Measurements from ENCODE around the gene HTT. TPM values are rescaled to one million over a fixed set of nuclear protein-coding genes. Genes with fewer than 3 reads are reported as not detected.

Gene HTT
- total RNA-seq, 4 donors from 2014 or later, result 49.6 to 155 (median 83.1) TPM

GRCh38 chr4:3183008-3183407 lies 108.5 kb downstream of the HTT start:
- Histone ChIP-seq H3K27ac (no peak overlapping the region), H3K4me3 (replicated peaks in 1 of 3) (no peak overlapping the region), H3K9me3 (no peaks in the 10 kb centered on the region), H3K27me3 (no peaks in the 10 kb centered on the region), H3K36me3 (peaks cover 32 to 41% of the 10 kb centered on the region in 2 donors), H3K4me1 (no peaks in the 10 kb centered on the region)
- TF ChIP-seq POLR2A (IDR thresholded peaks at IDR 0.05) (no peak), CTCF (IDR thresholded peaks at IDR 0.05) (no peak)
- intact Hi-C loops (cut with DNase I), result no loop called here
- no peak for DNase-seq
- 95% methylated on average over 4 of the region's 4 CpGs for WGBS, 2 donors

DNA sequence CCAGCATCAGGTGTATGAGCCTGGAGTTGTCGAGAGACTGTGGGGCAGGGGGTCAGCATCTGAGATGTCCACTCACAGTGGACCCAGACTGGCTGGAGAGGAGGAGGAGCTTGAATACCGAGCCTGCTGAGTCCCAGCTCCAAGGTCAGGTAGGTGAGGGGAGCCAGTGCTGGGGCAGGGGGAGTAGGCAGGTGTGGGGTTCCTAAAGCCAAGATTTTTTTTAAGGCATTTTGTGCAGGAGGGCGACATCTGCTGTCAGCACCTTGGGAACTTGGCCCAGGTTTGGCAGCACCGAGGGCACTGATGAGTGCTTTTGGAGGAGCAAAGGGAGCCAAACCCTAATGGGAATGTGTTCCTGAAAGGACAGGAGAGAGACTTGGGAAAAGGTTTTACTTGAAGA lies 110.2 kb downstream of the HTT start:
- Histone ChIP-seq H3K27ac (no peak overlapping the region), H3K9me3 (no peaks in the 10 kb centered on the region), H3K27me3 (no peaks in the 10 kb centered on the region), H3K4me1 (no peaks in the 10 kb centered on the region), H3K4me3 (replicated peaks in 1 of 3) (no peak overlapping the region), H3K36me3 (peaks cover 43 to 52% of the 10 kb centered on the region in 2 donors)
- TF ChIP-seq CTCF (IDR thresholded peaks at IDR 0.05), result no peak
- TF ChIP-seq POLR2A (IDR thresholded peaks at IDR 0.05), result no peak
- intact Hi-C loops (cut with DNase I), result no loop called here
- 87 to 93% methylated on average over 4 of the region's 4 CpGs for WGBS, 2 donors
- DNase-seq, result no peak

GRCh38 chr4:3186609-3187008 lies 112.1 kb downstream of the HTT start:
- H3K36me3 ChIP-seq, result peaks cover 52 to 54% of the 10 kb centered on the region in 2 donors
- no peak for TF ChIP-seq POLR2A (IDR thresholded peaks at IDR 0.05)
- no peak for TF ChIP-seq CTCF (IDR thresholded peaks at IDR 0.05)
- no peaks in the 10 kb centered on the region for H3K27me3 ChIP-seq
- H3K4me1 ChIP-seq, result no peaks in the 10 kb centered on the region
- intact Hi-C loops (cut with DNase I), result no loop called here
- no peak for DNase-seq
- 87 to 94% methylated on average over 11 of the region's 11 CpGs for WGBS, 2 donors
- no peak overlapping the region for H3K4me3 ChIP-seq (replicated peaks in 1 of 3)
- no peaks in the 10 kb centered on the region for H3K9me3 ChIP-seq
- no peak overlapping the region for H3K27ac ChIP-seq

DNA sequence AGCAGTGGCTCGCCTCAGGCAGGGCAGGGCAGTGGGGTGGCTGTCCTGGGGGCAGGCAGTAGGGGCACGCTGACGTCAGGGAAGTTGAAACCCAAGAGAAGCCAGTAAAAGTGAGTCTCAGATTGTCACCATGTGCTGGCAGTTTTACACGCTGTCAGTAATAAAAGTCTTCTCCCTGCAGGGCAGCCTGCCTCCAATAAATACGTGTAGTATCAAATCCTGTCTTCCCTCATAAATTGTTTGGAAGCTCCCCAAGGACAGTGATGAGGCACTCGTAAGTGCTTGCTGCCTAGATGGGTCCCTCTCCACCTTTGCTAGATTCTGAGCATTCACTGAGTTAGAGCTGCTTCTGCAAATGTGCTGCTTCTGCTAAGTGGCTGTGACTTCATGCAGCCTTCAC lies 113.6 kb downstream of the HTT start:
- H3K36me3 ChIP-seq, result peaks cover 37 to 40% of the 10 kb centered on the region in 2 donors
- WGBS, 2 donors, result 90 to 92% methylated on average over 5 to 6 of the region's 6 CpGs
- DNase-seq, result no peak
- intact Hi-C loops (cut with DNase I), result no loop called here
- no peak overlapping the region for H3K4me3 ChIP-seq (replicated peaks in 1 of 3)
- no peak overlapping the region for H3K27ac ChIP-seq
- H3K9me3 ChIP-seq, result no peaks in the 10 kb centered on the region
- TF ChIP-seq POLR2A (IDR thresholded peaks at IDR 0.05), result no peak
- TF ChIP-seq CTCF (IDR thresholded peaks at IDR 0.05), result no peak
- no peaks in the 10 kb centered on the region for H3K4me1 ChIP-seq
- no peaks in the 10 kb centered on the region for H3K27me3 ChIP-seq

DNA sequence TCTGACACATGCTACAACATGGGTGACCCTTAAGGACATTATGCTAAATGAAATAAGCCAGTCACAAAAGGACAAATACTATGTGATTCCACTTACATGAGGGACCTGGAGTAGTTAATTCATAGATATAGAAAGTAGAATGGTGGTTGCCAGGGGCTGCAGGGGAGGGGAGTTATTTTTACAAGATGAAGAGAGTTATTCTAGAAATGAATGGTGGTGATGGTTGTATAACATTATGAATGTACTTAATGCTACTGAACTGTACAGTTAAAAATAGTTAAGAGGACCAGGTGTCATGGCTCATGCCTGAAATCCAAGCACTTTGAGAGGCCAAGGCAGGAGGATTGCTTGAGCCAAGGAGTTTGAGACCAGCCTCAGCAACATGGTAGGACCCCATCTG lies 115.0 kb downstream of the HTT start:
- Histone ChIP-seq H3K36me3 (peaks cover 30 to 31% of the 10 kb centered on the region in 2 donors), H3K4me3 (replicated peaks in 1 of 3) (no peak overlapping the region), H3K9me3 (no peaks in the 10 kb centered on the region), H3K27me3 (no peaks in the 10 kb centered on the region), H3K27ac (no peak overlapping the region), H3K4me1 (no peaks in the 10 kb centered on the region)
- intact Hi-C loops (cut with DNase I), result no loop called here
- TF ChIP-seq CTCF (IDR thresholded peaks at IDR 0.05) (no peak), POLR2A (IDR thresholded peaks at IDR 0.05) (no peak)
- DNase-seq, result no peak
